HepG2 (cell line): ENCODE data around the gene PDCD11. TPM values are rescaled to one million over a fixed set of nuclear protein-coding genes. Genes with fewer than 3 reads are reported as not detected.

Experiments used
- ATAC-seq: fragments of 200-7000 bp; cut with Tn5 transposase; 3 replicates; pipeline ENCODE4 v1.9.1; 2020; ENCODE audit warnings: mild to moderate bottlenecking, moderate library complexity
- BruUV-seq: library from RNA; stranded (reverse); fragments of 400-500 nt; replicated peaks from 2 replicates; lab custom pipeline; 2021; lab: Mats Ljungman, UMichigan
- CTCF ChIA-PET: fragments of 300-600 bp; formaldehyde crosslinking; extraction: SDS; loops from one replicate; lab custom pipeline; 2021; ENCODE audit warnings: low total read pairs, inconsistent platforms, low intra/inter-chr PET ratio; lab: Yijun Ruan, JAX
- POLR2A ChIA-PET: fragments of 350-600 bp; sonication (Branson Sonifier 250); formaldehyde crosslinking; loops from one replicate; lab custom pipeline; 2020; ENCODE audit warnings: antibody characterized with exemption, inconsistent platforms; lab: Yijun Ruan, JAX
- DNase-seq: peaks from one replicate; pipeline ENCODE4 v3.0.0-alpha.2; 2015; ENCODE audit warnings: low spot score
- FAIRE-seq: peaks from 3 replicates; lab custom pipeline; 2011; peaks lifted over from hg19 to GRCh38; lab: Jason Lieb, UNC
- H2AFZ ChIP-seq: one replicate; pipeline ENCODE4 v1.6.1; 2011; ENCODE audit warnings: low read length, inconsistent platforms
- H3K27ac ChIP-seq: fragments of 300-600 bp; 3 replicates; pipeline ENCODE4 v1.8.0; 2011; ENCODE audit warnings: mixed run types, mild to moderate bottlenecking, mixed read lengths, low read length, inconsistent platforms; ENCODE audit not compliant: insufficient read depth; ENCODE audit errors: extremely low read length
- H3K27me3 ChIP-seq, 2 experiments: fragments of 200-600 bp in 1 of 2; 2 replicates in 1 of 2; 3 replicates in 1 of 2; pipeline versions ENCODE4 v1.6.0 to v1.8.0; 2011; ENCODE audit warnings: low read length in 2 of 2, mild to moderate bottlenecking in 2 of 2, moderate library complexity in 2 of 2, inconsistent platforms in 1 of 2; ENCODE audit not compliant: insufficient read depth in 2 of 2, control insufficient read depth in 1 of 2
- H3K36me3 ChIP-seq, 2 experiments: fragments of 200-600 bp in 1 of 2; replicated peaks in 1 of 2; 2 replicates in 1 of 2; 3 replicates in 1 of 2; pipeline versions ENCODE4 v1.5.1 to v1.8.0; 2011; ENCODE audit warnings: low read length in 2 of 2, inconsistent platforms in 1 of 2; ENCODE audit not compliant: insufficient read depth in 2 of 2, control insufficient read depth in 1 of 2
- H3K4me1 ChIP-seq: 2 replicates; pipeline ENCODE4 v1.5.1; 2012; ENCODE audit warnings: low read length, inconsistent platforms; ENCODE audit not compliant: insufficient read depth
- H3K4me2 ChIP-seq: 2 replicates; pipeline ENCODE4 v1.6.0; 2011; ENCODE audit warnings: low read depth, low read length, inconsistent platforms
- H3K4me3 ChIP-seq, 3 experiments: fragments of 200-600 bp in 1 of 3; sonication (generic), shearing (Covaris generic) in 1 of 3; replicated peaks in 1 of 3; 2 replicates each; pipeline ENCODE4 v1.5.1; 2011 to 2016; ENCODE audit warnings: low read length in 3 of 3, inconsistent platforms in 2 of 3, low read depth in 2 of 3, mild to moderate bottlenecking in 2 of 3, control low read depth in 1 of 3, mixed read lengths in 1 of 3; ENCODE audit not compliant: insufficient read depth in 1 of 3
- H3K79me2 ChIP-seq: one replicate; pipeline ENCODE4 v1.6.1; 2011; ENCODE audit warnings: low read length, inconsistent platforms; ENCODE audit not compliant: insufficient read depth
- H3K9ac ChIP-seq: 2 replicates; pipeline ENCODE4 v1.6.0; 2011; ENCODE audit warnings: mild to moderate bottlenecking, low read depth, low read length, inconsistent platforms; ENCODE audit not compliant: insufficient read depth
- H3K9me3 ChIP-seq: 2 replicates; pipeline ENCODE4 v1.5.1; 2012; ENCODE audit warnings: mild to moderate bottlenecking, low read length
- H4K20me1 ChIP-seq: 2 replicates; pipeline ENCODE4 v1.6.0; 2011; ENCODE audit warnings: inconsistent platforms, mild to moderate bottlenecking, low read length, moderate library complexity; ENCODE audit not compliant: insufficient read depth
- ARNTL ChIP-seq: sonication (generic); formaldehyde crosslinking; IDR thresholded peaks from 2 replicates; pipeline ENCODE4 v1.4.0; 2020; ENCODE audit warnings: mild to moderate bottlenecking, missing genetic modification reagents
- GABPA ChIP-seq, 2 experiments: IDR thresholded peaks; 2 replicates each; pipeline ENCODE4 v1.6.1; 2011 to 2016; ENCODE audit warnings: low read depth in 2 of 2, low read length in 1 of 2, missing biosample characterization in 1 of 2, missing genetic modification characterization in 1 of 2
- KLF11 ChIP-seq: IDR thresholded peaks from 2 replicates; pipeline ENCODE4 v1.6.1; 2016; ENCODE audit warnings: missing compliant biosample characterization
- PHF20 ChIP-seq: sonication (generic); formaldehyde crosslinking; IDR thresholded peaks from 2 replicates; pipeline ENCODE4 v1.5.0; 2020; ENCODE audit warnings: mild to moderate bottlenecking, missing genetic modification reagents
- RELA ChIP-seq: sonication (generic); formaldehyde crosslinking; IDR thresholded peaks from 2 replicates; pipeline ENCODE4 v1.4.0; 2020; ENCODE audit warnings: missing genetic modification reagents
- RFX5 ChIP-seq: IDR thresholded peaks from 2 replicates; pipeline ENCODE4 v1.6.1; 2011; ENCODE audit warnings: low read depth, low read length, improper control_type of control experiment
- SIN3B ChIP-seq: fragments of 150-350 bp; IDR thresholded peaks from 2 replicates; pipeline ENCODE4 v1.6.1; 2014; ENCODE audit warnings: low read length
- ZBTB46 ChIP-seq: sonication (generic); formaldehyde crosslinking; IDR thresholded peaks from 2 replicates; pipeline ENCODE4 v1.4.0; 2020; ENCODE audit warnings: mild to moderate bottlenecking, missing genetic modification reagents, borderline replicate concordance
- ZNF501 ChIP-seq: sonication (generic); formaldehyde crosslinking; IDR thresholded peaks from 2 replicates; pipeline ENCODE4 v1.5.1; 2020; ENCODE audit warnings: mild to moderate bottlenecking, moderate library complexity, missing genetic modification reagents
- ZNF607 ChIP-seq: sonication (generic); formaldehyde crosslinking; IDR thresholded peaks from 2 replicates; pipeline ENCODE4 v1.5.1; 2020; ENCODE audit warnings: missing genetic modification reagents, mild to moderate bottlenecking, borderline replicate concordance
- ZNF674 ChIP-seq: sonication (generic); formaldehyde crosslinking; IDR thresholded peaks from 2 replicates; pipeline ENCODE4 v1.5.0; 2020; ENCODE audit warnings: low read depth, mild to moderate bottlenecking, missing genetic modification reagents
- ZNF790 ChIP-seq: sonication (generic); formaldehyde crosslinking; IDR thresholded peaks from 2 replicates; pipeline ENCODE4 v1.8.0; 2022; ENCODE audit warnings: missing genetic modification reagents, mild to moderate bottlenecking, borderline replicate concordance
- WGBS: methylation state at CpG from one replicate; pipeline ENCODE4 v1.1.6; 2017; ENCODE audit warnings: low lambda C conversion rate; 5-methylcytosine and 5-hydroxymethylcytosine counted together
- in situ Hi-C: cut with HindIII; loops from 2 replicates; pipeline ENCODE4 v1.10.0; 2017; ENCODE audit warnings: low pct_unique_long_range_greater_than_20kb; ENCODE audit not compliant: extremely low pct_ligation_motif_present
- intact Hi-C: fragments of 100-400 bp; cut with micrococcal nuclease; formaldehyde crosslinking; loops from one replicate; pipeline ENCODE4 v1.10.0; 2022; ENCODE audit not compliant: unreplicated experiment
- polyA plus RNA-seq, 8 experiments: library from polyadenylated mRNA; depleted of rRNA in 3 of 8; stranded (reverse) in 7 of 8; unstranded in 1 of 8; fragments of >200 nt; fragmentation: Illumina TruSeq in 4 of 8; extraction: Trizol in 4 of 8; gene quantifications; 2 replicates each; pipeline versions ENCODE4 v1.2.1 to v1.2.3, GENCODE V29; 2011 to 2016; ENCODE audit warnings: low read depth in 4 of 8, missing spikeins in 1 of 8, mixed read lengths in 1 of 8; ENCODE audit not compliant: insufficient read depth in 1 of 8
- total RNA-seq, 5 experiments: library from RNA; depleted of rRNA; stranded (reverse); fragments of >200 nt; fragmentation: Illumina TruSeq; extraction: Trizol; gene quantifications; 2 replicates each; pipeline ENCODE4 v1.2.3, GENCODE V29; 2016; ENCODE audit warnings: low read depth in 1 of 5
- TF ChIP-seq, protein P1 (sequence below): sonication (generic); formaldehyde crosslinking; IDR thresholded peaks from 2 replicates; pipeline ENCODE4 v1.4.0; 2020; ENCODE audit warnings: mild to moderate bottlenecking, missing genetic modification reagents
- TF ChIP-seq, protein P2 (sequence below): sonication (generic); formaldehyde crosslinking; IDR thresholded peaks from 2 replicates; pipeline ENCODE4 v1.5.1; 2020; ENCODE audit warnings: mild to moderate bottlenecking, missing genetic modification reagents, moderate library complexity
- TF ChIP-seq, protein P3 (sequence below): sonication (generic); formaldehyde crosslinking; IDR thresholded peaks from 2 replicates; pipeline ENCODE4 v1.9.0; 2021; ENCODE audit warnings: missing genetic modification reagents, borderline replicate concordance

PDCD11 gene
- total and polyA plus RNA-seq, 2 of the 13 experiments (the other 11 are each of a cell fraction or from before 2014, with no cell fraction given): 12.8 to 52.8 TPM

DNA sequence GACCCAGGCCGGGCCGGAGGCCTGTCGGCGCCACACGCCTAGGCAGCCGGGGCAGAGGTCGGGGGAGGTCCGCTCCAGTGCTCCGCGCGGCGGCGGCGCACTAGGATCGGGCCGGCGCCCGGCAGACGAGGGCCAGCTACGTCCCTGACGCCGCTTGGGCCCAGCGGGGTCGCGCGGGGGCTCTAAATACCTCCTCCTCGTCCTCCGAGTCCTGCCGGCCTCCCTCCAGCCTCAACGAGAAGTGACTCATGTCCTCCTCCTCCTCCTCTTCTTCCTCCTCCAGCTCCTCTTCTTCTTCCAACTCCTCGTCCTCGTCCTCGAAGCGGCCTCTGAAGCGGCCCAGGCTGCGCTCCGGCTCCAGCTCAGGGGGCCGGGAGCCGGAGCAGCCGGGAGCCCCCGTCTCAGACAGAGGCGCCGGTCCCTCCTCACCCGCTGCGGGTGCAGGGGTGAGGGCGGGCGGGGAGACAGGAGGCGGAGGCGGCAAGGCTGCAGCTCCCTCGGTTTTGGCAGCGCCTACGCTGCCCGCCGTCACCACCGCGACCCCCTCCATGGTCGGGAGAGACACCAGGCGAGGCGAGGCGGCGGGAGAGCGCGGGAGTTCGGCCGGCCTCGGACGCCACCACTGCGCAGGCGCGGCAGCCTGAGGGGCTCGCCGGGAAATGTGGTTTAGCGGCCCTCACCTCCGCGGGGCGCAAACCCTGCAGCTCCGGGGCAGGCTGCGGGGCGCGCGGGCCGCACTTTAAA, 45.7 kb upstream of the PDCD11 start, which contains the start of gene PCGF6:
Gene PCGF6 (minus strand): TSS at position 624 of the 744 bp plus-strand sequence. CDS start 74 bp downstream, at position 550.
- intact Hi-C loops (no loop called here), in situ Hi-C loops (no loop called here)
- peak within 1 kb of the TSS; percentile 78 to 85 (median 80) for H3K4me3 ChIP-seq
- H3K27ac ChIP-seq: peak within 1 kb of the TSS; percentile 82
- H3K9me3 ChIP-seq: no peaks in the 10 kb centered on the region
- whole genome bisulfite sequencing: 2% methylated on average over 41 of the region's 82 CpGs
- H3K79me2 ChIP-seq: peaks cover 10% of the 10 kb centered on the region
- peak within 1 kb of the TSS; percentile 90 for H3K9ac ChIP-seq
- H3K27me3 ChIP-seq: no peaks in the 10 kb centered on the region
- ChIA-PET POLR2A (interaction anchor here (0.6 to 2.1 kb wide), 4 partner anchors 14 to 607 kb away, joined by 3 to 18 read pairs (median 4); partner anchors contain the start of genes ATP5MK, PDCD11, TAF5 and WBP1L), CTCF (no interaction called here)
- ATAC-seq (peak; percentile 96), FAIRE-seq (no peak), DNase-seq (peak; percentile 76)
- H3K4me2 ChIP-seq: peak within 1 kb of the TSS; percentile 95
- H2AFZ ChIP-seq: peak within 1 kb of the TSS; percentile 99
- TSS peak; percentile 55 for BruUV-seq
- no peaks in the 10 kb centered on the region for H4K20me1 ChIP-seq
- peaks cover 32% of the 10 kb centered on the region for H3K4me1 ChIP-seq
- peaks cover 2 to 14% of the 10 kb centered on the region in 2 experiments; a peak in 2 of 5 replicates for H3K36me3 ChIP-seq
- TF ChIP-seq, protein P1, sequence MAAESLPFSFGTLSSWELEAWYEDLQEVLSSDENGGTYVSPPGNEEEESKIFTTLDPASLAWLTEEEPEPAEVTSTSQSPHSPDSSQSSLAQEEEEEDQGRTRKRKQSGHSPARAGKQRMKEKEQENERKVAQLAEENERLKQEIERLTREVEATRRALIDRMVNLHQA (CRISPR knock-in tag): no peak
- TF ChIP-seq, protein P2, sequence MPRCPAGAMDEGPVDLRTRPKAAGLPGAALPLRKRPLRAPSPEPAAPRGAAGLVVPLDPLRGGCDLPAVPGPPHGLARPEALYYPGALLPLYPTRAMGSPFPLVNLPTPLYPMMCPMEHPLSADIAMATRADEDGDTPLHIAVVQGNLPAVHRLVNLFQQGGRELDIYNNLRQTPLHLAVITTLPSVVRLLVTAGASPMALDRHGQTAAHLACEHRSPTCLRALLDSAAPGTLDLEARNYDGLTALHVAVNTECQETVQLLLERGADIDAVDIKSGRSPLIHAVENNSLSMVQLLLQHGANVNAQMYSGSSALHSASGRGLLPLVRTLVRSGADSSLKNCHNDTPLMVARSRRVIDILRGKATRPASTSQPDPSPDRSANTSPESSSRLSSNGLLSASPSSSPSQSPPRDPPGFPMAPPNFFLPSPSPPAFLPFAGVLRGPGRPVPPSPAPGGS (CRISPR knock-in tag): no peak; the same call in 1 of the 2 replicates
- TF ChIP-seq KLF11 (CRISPR knock-in tag) (no peak), RELA (no peak), ZNF607 (CRISPR knock-in tag) (no peak; the same call in none of the 2 replicates), PHF20 (peak; percentile 44; the same call in 1 of the 2 replicates), GABPA (IDR thresholded peaks at IDR 0.05; ENCODE audit: low read depth, low read length) (no peak), GABPA (CRISPR knock-in tag; IDR thresholded peaks at IDR 0.05; ENCODE audit: low read depth) (no peak), ARNTL (no peak), SIN3B (no peak), ZBTB46 (CRISPR knock-in tag) (no peak), RFX5 (no peak), ZNF674 (CRISPR knock-in tag) (no peak), ZNF790 (CRISPR knock-in tag) (no peak; the same call in 1 of the 2 replicates), ZNF501 (CRISPR knock-in tag) (peak; percentile 72)
- TF ChIP-seq, protein P3, sequence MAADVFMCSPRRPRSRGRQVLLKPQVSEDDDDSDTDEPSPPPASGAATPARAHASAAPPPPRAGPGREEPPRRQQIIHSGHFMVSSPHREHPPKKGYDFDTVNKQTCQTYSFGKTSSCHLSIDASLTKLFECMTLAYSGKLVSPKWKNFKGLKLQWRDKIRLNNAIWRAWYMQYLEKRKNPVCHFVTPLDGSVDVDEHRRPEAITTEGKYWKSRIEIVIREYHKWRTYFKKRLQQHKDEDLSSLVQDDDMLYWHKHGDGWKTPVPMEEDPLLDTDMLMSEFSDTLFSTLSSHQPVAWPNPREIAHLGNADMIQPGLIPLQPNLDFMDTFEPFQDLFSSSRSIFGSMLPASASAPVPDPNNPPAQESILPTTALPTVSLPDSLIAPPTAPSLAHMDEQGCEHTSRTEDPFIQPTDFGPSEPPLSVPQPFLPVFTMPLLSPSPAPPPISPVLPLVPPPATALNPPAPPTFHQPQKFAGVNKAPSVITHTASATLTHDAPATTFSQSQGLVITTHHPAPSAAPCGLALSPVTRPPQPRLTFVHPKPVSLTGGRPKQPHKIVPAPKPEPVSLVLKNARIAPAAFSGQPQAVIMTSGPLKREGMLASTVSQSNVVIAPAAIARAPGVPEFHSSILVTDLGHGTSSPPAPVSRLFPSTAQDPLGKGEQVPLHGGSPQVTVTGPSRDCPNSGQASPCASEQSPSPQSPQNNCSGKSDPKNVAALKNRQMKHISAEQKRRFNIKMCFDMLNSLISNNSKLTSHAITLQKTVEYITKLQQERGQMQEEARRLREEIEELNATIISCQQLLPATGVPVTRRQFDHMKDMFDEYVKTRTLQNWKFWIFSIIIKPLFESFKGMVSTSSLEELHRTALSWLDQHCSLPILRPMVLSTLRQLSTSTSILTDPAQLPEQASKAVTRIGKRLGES (CRISPR knock-in tag): no peak; the same call in 1 of the 2 replicates
